GM18519 (cell line): ENCODE data around the gene SLC17A2.

Experiments
- ATAC-seq: cut with Tn5 transposase; IDR thresholded peaks from one replicate; pipeline ENCODE4 v1.9.1; 2021; ENCODE audit warnings: mild to moderate bottlenecking, moderate library complexity; ENCODE audit not compliant: unreplicated experiment, low FRiP score

Gene SLC17A2

DNA sequence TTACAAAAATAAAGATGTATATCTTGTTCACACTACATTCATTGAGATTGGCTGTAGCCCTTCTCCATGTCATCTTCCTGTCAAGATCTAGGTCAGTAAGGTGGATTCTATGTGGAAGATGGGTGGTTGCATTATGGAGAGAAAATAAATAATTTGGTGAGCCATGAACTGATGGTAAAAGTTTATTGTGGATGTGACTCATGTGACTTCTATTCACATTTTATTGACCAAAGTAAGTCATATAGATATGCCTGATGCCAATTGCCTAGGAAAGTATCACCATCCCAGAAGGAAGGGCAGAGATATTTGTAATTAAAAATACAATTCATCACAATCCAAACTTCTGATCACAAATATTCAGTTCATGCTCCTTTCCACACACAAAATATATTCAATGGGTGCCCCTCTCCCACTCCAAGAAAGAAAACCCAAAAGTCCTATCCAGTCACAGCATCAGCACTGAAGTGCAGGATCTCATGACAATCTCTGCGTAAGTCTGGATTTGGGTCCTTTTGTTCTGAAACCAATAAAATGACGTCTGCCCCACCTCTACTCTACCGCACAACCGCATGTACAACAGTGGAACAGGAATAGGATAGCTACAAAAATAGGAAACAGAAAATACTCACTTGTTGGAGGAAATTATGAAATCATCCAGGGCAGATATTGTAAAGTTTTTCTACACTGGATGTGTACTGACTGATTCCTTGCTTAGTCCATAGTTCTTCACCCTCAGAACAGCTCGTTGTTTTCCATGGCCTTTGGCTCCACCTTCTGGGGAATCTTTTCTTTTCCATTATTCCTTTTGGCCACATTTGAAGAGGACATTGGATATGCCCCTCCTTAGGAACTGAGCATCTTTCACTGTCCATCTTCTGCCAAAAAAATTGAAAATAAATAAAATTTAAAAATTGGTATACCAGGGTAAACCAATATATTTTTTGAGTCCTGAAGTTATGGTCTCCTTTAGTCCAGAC lies 40.3 kb downstream of the SLC17A2 start:
- ATAC-seq: no peak

DNA sequence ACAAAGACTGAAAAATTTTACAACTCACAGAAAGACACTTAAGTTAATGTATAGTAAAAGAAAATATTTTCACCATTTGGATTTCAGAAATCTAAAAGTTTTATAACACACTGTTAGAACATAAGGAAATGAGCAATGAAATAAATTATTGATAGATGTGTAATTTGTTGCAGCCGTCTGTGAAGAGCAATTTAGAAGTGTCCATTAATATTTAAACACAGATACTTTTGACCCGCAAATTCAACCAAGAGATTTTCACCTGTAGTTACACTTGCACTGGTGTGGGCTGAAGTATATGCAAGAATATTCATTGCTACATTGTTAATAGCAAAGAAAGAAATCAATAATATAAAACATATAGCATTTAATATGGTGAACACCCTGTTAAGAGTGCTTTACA lies 41.9 kb downstream of the SLC17A2 start:
- ATAC-seq: no peak

DNA sequence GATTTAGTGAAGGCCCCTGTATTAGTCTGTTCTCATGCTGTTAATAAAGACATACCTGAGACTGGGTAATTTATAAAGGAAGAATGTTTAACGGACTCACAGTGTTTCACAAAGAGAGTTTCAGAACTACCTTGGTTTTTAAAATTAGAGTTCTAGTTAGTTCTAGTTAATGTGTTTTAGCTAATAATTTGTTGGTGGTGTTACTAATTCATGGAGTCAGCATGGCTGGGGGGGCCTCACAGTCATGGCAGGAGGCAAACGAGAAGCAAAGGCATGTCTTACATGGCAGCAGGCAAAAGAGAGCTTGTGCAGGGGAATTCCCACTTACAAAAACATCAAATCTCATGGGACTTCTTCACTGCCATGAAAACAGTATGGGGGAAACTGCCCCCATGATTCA lies 44.4 kb downstream of the SLC17A2 start:
- ATAC-seq: no peak

DNA sequence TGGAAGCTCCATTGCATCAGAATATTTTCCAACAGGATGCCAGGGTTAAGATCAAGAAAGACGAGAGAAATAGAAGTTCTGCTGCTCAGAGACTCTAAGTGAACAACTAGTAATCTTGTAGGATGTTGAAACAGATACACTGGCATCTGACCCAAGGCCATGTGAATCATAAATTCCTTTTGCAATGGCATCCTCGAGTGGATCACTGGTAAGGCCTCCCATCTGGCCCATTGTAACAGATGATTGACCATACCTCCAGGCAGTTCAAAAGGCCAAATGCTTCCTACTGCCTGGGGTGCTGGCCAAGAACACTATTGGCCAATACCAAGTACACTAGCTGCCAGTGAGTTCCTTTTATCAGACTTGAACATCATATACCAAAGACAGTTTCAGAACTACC lies 46.5 kb downstream of the SLC17A2 start:
- no peak for ATAC-seq

DNA sequence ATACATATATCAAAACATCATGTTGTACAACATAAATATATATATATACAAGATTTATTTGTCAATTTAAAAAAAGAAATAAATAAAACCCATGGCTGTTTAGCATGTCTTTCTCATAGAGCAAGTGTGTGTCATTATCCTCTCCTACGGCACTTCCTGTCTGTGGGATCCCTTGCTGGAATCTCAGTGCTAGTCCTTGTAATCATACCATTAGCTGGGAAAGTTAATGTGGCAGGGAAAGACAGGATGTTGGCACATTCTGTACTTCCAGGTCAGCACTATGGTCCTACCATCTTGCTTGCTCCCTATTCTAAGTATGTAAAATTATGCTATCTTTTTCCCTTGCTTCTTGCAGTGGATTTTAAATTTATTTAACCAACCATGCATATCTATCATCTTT lies 47.0 kb downstream of the SLC17A2 start:
- no peak for ATAC-seq

DNA sequence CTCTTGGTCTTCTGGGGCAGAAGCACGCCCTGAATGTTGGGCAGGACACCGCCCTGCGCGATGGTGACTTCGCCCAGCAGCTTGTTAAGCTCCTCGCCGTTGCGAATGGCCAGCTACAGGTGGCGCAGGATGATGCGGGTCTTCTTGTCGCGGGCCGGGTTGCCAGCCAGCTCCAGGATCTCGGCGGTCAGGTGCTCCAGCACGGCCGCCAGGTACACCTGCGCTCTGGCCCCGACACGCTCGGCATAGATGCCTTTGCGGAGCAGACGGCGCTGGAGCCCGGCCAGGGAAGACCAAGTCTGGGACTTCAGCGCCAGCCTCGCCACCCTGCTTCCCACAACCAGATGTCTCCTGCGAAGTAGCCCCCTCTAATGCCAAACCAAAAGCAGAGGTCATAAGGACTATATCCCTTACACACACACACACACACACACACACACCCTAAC lies 48.4 kb downstream of the SLC17A2 start:
- no peak for ATAC-seq

DNA sequence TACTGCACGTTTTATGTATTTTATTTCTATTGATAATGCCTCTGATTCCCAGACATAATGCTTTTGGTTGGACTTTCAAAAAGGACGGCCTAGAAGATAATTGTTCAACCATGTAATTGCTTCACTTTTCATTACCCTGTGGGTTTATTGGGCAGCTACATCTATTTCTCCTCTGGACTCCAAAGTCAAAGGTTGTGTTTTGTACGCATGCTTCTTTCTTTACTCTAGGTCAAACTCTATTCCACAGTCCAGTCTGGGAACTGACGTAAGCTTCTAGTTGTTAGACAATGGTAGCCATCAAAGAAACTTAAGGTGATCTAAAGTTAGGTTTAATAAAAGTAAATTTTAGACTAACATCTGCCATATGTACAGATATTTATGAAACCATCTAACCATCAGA lies 49.9 kb downstream of the SLC17A2 start:
- ATAC-seq: no peak

DNA sequence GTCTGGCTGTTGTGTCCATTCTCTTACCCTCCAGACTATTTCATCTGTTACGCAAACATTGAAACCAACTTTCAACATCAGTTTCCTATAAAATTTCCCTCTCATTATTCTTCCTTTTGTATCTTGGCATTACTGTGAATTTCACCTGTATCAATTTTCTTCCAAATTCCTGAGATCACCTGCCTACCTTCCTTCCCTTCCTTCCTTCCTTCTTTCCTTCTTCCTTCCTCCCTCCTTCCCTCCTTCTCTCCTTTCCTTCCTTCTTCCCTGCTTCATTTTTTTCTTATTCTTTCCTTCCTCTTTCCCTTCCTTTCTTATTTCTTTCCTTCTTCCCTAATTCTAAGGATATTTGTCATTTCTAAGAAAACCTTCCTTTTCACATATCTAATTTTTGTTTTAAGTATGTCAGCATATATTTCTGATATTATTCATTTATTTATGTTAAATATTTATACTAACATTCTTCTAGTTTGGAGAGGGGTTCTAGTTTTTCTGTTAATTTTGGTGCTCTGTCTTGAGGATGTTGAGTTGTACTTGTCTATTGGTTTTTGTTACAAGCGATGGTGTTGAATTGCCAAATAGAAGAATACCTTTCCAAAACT lies 51.7 kb downstream of the SLC17A2 start:
- no peak for ATAC-seq

DNA sequence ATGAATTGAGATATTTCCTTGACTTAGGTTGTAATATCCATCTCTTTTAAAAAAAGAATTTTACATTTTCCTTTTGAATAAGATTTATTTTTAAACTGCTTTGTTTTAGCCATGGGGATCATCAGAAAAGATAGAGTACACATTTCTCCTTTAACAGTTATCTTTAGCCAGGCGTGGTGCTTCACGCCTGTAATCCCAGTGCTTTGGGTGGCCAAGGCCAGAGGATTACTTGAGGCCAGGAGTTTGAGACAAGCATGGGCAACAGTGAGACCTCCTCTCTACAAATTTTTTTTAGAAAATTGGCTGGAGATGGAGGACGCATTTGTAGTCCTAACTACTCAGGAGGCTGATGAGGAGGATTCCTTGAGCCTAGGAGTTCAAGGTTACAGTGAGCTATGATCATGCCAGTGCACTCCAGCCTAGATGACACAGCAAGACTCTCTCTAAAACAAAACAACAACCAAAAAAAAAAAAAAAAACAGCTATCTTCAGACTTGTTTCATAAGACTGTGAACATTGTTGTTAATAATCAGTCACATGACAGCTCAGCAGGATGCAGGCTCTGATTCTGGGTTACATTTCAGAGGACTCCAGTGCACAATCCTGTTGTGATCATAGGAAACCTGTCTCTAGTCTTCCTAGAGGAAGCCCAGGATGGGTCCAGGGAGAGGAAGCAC lies 54.4 kb downstream of the SLC17A2 start:
- ATAC-seq: no peak

DNA sequence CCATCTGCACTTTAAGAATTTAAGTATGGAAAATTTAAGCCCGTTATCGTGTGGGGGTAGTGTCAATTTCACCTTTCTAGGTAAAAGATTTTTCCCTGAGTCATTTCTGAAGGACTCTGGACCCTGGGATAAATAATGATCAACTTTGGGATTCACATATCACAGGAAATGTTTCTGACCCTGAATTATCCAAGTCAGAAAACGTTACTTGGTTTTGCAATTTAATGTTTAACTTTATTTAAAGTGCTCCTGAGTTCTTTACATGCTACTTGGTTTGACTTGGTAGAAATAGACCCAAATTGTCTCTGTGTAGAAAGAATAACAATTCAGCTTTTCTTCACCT lies 55.0 kb downstream of the SLC17A2 start:
- ATAC-seq: no peak

DNA sequence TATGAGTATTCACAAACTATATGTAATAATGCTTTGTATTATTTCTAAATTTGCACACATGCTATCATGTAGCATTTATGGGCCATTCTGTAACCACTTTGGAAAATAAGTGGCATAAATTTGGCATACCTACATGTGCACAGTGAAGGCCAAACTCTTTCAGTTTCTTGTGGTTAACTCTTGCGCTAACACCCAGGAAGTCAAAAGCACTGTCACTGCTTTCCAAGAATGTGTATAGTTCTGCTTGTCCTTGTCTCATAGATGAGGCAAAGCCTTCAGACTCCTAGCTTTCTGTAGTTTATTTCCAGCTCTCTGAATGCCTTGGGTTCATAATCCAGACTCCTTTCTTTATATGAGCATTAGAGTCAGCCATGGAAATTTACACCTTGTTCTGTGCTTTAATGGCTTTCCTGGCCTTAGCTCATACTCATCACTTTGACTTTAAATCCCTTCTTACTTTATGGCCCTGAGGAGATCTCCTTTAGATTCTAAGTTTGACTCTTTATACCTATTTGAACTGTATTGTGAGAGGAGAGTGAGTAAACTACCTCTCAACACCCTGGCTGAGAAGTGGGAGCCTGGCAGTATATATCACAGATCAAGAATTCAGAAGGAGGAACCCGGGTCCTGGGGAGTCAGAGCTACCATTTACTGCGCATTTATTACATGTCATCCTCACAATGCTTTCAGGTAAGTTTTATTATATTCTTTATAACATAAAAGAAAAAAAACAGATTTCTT lies 55.5 kb downstream of the SLC17A2 start:
- no peak for ATAC-seq

DNA sequence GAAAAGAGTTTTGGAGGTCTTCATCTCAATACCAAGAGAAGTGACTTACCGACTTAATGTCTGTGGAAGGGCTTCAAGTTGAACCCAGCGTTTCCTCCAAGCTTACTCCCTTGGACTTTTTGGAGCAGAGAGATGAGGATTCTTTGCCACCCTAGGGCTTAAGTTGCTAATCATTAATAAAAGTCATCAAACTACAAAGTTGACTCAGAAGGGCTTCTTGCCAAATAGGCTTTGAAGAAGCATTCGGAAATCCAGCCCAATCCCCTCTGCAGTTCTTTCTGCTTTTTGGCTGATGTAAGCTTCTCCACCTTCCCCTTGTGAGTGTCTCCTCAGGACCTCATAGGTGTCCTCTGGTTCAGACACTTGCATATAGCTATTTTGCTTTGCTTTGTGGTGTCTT lies 56.4 kb downstream of the SLC17A2 start, which contains the start of gene SLC17A3:
TSS of gene SLC17A3 (minus strand) at position 126 of the 400 bp plus-strand sequence. CDS start 5,856 bp downstream, outside the sequence.
- no peak for ATAC-seq

DNA sequence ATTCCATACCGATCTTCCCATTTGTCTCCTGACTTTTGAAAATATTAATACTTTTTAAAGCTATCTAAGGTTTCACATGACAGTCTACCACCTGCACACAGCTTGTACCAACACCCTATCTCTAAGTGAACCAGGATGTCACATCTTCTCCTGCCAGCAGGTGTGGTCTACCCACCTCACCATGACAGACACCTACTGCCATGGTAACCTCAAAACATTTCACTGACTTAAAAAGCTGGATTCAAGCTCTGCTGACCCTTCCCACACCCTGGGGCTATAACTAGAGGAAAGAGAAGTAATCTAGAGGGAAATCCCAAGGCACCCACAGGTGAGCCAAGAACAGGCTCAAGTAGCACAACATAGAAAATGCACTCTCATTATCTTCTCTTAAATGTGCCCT lies 57.7 kb downstream of the SLC17A2 start:
- ATAC-seq: no peak

DNA sequence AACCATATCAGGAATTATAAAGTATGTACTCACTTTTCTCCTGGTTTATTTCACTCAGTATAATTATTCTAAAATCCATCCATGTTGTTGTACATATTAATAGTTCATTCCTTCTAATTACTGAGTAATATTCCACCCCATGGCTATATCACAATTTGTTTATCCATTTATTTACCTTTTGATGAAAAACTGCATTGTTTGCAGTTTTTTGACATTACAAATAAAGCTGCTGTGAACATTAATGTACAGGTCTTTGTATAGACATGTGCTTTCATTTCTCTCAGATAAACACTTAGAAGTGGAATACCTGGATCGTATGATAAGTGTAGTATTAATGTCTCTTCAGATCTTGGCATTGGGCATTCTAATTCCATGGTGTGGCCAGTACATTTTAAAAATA lies 60.7 kb downstream of the SLC17A2 start:
- no peak for ATAC-seq

DNA sequence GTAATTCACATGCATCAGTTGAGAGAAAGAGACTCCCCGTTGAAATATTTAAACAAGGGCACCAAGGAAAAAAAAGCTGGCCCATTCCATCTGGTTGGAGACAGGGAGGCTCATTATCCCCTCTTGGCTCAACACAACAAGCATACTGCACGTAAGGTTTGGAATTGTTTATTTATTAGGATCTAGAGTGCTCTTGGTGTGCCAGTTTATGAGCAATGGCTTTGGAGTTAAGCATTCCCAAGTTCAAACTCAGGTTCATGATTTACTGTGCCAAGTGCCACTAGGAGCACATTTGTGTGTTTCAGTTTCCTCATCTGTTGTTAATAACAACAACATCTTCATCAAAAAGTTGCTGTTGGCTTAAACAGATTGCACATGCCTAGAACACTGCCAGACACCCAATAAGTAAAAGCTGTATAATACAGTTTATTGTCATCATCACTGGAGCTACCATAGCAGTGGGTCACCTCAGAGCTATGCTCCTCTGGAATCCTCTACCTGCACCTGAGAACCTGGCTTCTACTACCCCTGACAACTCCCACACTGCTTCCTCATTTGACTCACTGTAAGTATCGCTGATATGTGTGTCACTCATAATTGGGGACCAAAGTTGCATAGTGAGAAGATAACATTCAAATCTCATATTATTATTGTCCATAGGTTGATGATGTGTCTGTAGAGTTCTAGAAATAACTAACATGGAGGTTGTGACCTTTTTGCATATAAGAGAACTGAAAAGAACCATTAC lies 61.9 kb downstream of the SLC17A2 start:
- ATAC-seq: no peak

DNA sequence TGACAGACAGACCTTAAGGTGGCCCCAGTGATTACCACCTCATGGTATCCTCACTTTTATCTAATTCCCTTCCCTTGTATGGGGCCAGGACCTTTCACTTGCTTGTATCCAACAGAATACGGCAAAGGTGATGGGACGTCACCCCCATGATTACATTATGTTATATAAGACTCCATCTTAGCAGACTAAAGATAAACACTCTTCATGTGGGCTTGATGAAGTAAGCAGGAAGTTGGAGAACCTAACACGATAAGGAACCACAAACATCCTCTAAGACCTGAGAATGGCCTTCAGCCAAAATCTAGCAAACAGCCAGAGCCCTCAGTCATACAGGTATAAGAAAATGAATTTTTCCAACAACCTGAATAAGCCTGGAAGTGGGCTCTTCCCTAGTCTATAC lies 64.5 kb downstream of the SLC17A2 start:
- no peak for ATAC-seq

DNA sequence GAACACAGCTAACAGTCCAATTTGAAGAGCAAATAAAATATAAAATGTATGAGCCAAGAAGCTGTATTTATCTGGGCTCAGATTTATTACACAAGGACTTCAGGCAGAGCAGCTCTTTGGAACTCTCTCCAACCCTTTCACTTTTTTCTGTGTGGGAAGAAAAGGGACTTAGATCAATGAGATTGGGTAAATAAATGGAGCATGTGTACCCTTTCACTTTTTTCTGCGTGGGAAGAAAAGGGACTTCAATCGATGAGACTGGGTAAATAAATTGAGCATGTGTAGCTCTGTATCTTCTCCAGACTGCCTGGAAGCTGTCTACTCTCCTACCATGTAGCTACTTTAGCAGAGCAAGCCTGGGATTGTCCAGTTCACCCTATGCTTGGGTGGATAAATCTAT lies 67.1 kb downstream of the SLC17A2 start:
- ATAC-seq: no peak
